IMR-90 (cell line): Measurements from ENCODE around the gene DCLRE1B. TPM values are rescaled to one million over a fixed set of nuclear protein-coding genes. Genes with fewer than 3 reads are reported as not detected.

Experiments
- ATAC-seq: fragments of 200-7000 bp; cut with Tn5 transposase; 2 replicates; pipeline ENCODE4 v1.9.1; 2020; ENCODE audit warnings: low read depth, mild to moderate bottlenecking, moderate library complexity
- BruUV-seq: library from RNA; stranded (reverse); fragments of 400-500 nt; replicated peaks from 2 replicates; lab custom pipeline; 2021; lab: Mats Ljungman, UMichigan
- CTCF ChIA-PET: fragments of 300-600 bp; formaldehyde crosslinking; extraction: SDS; loops from one replicate; lab custom pipeline; 2021; ENCODE audit warnings: antibody characterized with exemption; lab: Yijun Ruan, JAX
- POLR2A ChIA-PET: fragments of 300-600 bp; sonication (Branson Sonifier 250); formaldehyde crosslinking; loops from one replicate; lab custom pipeline; 2022; ENCODE audit warnings: antibody characterized with exemption; ENCODE audit not compliant: unreplicated experiment; lab: Charles Lee
- DNase-seq: peaks from one replicate; pipeline ENCODE4 v3.0.0; 2013
- H2AFZ ChIP-seq: replicated peaks from 2 replicates; pipeline ENCODE3; 2013; ENCODE audit warnings: low read length, mild to moderate bottlenecking; ENCODE audit not compliant: poor library complexity
- H2AK5ac ChIP-seq: 2 replicates; pipeline ENCODE4 v1.6.1; 2013; ENCODE audit warnings: low read depth, low read length, inconsistent platforms
- H2AK9ac ChIP-seq: replicated peaks from 2 replicates; pipeline ENCODE3; 2013; ENCODE audit warnings: mild to moderate bottlenecking, low read depth, low read length, moderate library complexity; ENCODE audit not compliant: poor library complexity
- H2BK120ac ChIP-seq: 2 replicates; pipeline ENCODE4 v1.6.1; 2013; ENCODE audit warnings: low read depth, low read length, inconsistent platforms
- H2BK15ac ChIP-seq: 3 replicates; pipeline ENCODE4 v1.6.1; 2013; ENCODE audit warnings: low read depth, low read length, inconsistent platforms
- H2BK20ac ChIP-seq: 2 replicates; pipeline ENCODE4 v1.6.1; 2013; ENCODE audit warnings: low read depth, mild to moderate bottlenecking, inconsistent platforms, low read length, moderate library complexity
- H2BK5ac ChIP-seq: 2 replicates; pipeline ENCODE4 v1.6.1; 2013; ENCODE audit warnings: mild to moderate bottlenecking, low read depth, low read length, inconsistent platforms; ENCODE audit not compliant: poor library complexity, severe bottlenecking
- H3K14ac ChIP-seq: replicated peaks from 2 replicates; pipeline ENCODE4 v1.6.1; 2013; ENCODE audit warnings: low read depth, low read length, inconsistent platforms
- H3K18ac ChIP-seq: 2 replicates; pipeline ENCODE4 v1.6.1; 2013; ENCODE audit warnings: low read depth, low read length, control low read depth
- H3K23ac ChIP-seq: 2 replicates; pipeline ENCODE4 v1.6.1; 2013; ENCODE audit warnings: low read depth, low read length, inconsistent platforms
- H3K27ac ChIP-seq: 2 replicates; pipeline ENCODE4 v1.5.1; 2013; ENCODE audit warnings: mild to moderate bottlenecking, control low read depth, low read length; ENCODE audit not compliant: insufficient read depth
- H3K27me3 ChIP-seq: 2 replicates; pipeline ENCODE4 v1.6.1; 2013; ENCODE audit warnings: low read length; ENCODE audit not compliant: control insufficient read depth, insufficient read depth
- H3K36me3 ChIP-seq: 2 replicates; pipeline ENCODE4 v1.6.1; 2013; ENCODE audit warnings: low read length, mixed read lengths; ENCODE audit not compliant: control insufficient read depth, insufficient read depth
- H3K4ac ChIP-seq: 2 replicates; pipeline ENCODE4 v1.6.1; 2013; ENCODE audit warnings: low read depth, low read length, inconsistent platforms
- H3K4me1 ChIP-seq: 2 replicates; pipeline ENCODE4 v1.6.1; 2013; ENCODE audit warnings: low read length, mixed read lengths; ENCODE audit not compliant: control insufficient read depth, insufficient read depth
- H3K4me2 ChIP-seq: 2 replicates; pipeline ENCODE4 v1.6.1; 2013; ENCODE audit warnings: low read depth, mild to moderate bottlenecking, control low read depth, low read length, moderate library complexity
- H3K4me3 ChIP-seq: 2 replicates; pipeline ENCODE4 v1.5.1; 2013; ENCODE audit warnings: low read depth, mild to moderate bottlenecking, control low read depth, low read length, moderate library complexity; ENCODE audit not compliant: insufficient read depth
- H3K56ac ChIP-seq: 2 replicates; pipeline ENCODE4 v1.6.1; 2013; ENCODE audit warnings: low read length, inconsistent platforms; ENCODE audit not compliant: insufficient read depth; ENCODE audit errors: extremely low read depth
- H3K79me1 ChIP-seq, 2 experiments: 2 replicates each; pipeline ENCODE4 v1.6.1; 2013; ENCODE audit warnings: low read length in 2 of 2, inconsistent platforms in 1 of 2, low read depth in 1 of 2
- H3K9ac ChIP-seq: 2 replicates; pipeline ENCODE4 v1.6.1; 2013; ENCODE audit warnings: low read depth, low read length, control low read depth
- H3K9me1 ChIP-seq: 2 replicates; pipeline ENCODE4 v1.6.1; 2013; ENCODE audit warnings: low read length, inconsistent platforms; ENCODE audit not compliant: insufficient read depth
- H3K9me3 ChIP-seq: 2 replicates; pipeline ENCODE4 v1.6.1; 2013; ENCODE audit warnings: low read length; ENCODE audit not compliant: control insufficient read depth, insufficient read depth
- H4K20me1 ChIP-seq: 2 replicates; pipeline ENCODE4 v1.6.1; 2013; ENCODE audit warnings: low read length, inconsistent platforms; ENCODE audit not compliant: insufficient read depth
- H4K5ac ChIP-seq: 2 replicates; pipeline ENCODE4 v1.6.1; 2013; ENCODE audit warnings: mild to moderate bottlenecking, low read depth, low read length, control low read depth
- H4K8ac ChIP-seq, 2 experiments: 2 replicates each; pipeline ENCODE4 v1.6.1; 2013; ENCODE audit warnings: low read depth in 2 of 2, low read length in 2 of 2, control low read depth in 1 of 2, inconsistent platforms in 1 of 2
- H4K91ac ChIP-seq: 2 replicates; pipeline ENCODE4 v1.6.1; 2013; ENCODE audit warnings: low read depth, low read length, inconsistent platforms; ENCODE audit not compliant: insufficient read depth
- FOS ChIP-seq: fragments of 150-350 bp; IDR thresholded peaks from 2 replicates; pipeline ENCODE4 v1.6.1; 2016; ENCODE audit warnings: low read depth, low read length
- MAZ ChIP-seq: IDR thresholded peaks from 2 replicates; pipeline ENCODE4 v1.6.1; 2012; ENCODE audit warnings: low read depth, mild to moderate bottlenecking, low read length, improper control_type of control experiment, moderate library complexity, borderline replicate concordance
- RAD21 ChIP-seq: IDR thresholded peaks from 2 replicates; pipeline ENCODE4 v1.6.1; 2012; ENCODE audit warnings: low read length, improper control_type of control experiment
- SMC3 ChIP-seq: fragments of 150-350 bp; IDR thresholded peaks from 2 replicates; pipeline ENCODE4 v1.6.1; 2016; ENCODE audit warnings: low read depth, mild to moderate bottlenecking, antibody characterized with exemption, low read length, moderate library complexity
- WGBS, 2 experiments: methylation state at CpG; one replicate each; pipeline versions ENCODE4 v1.1.5 to v1.1.7; 2013; ENCODE audit warnings: missing lambda C conversion rate in 2 of 2; ENCODE audit not compliant: insufficient read length in 1 of 2; ENCODE audit errors: extremely low coverage in 2 of 2; 5-methylcytosine and 5-hydroxymethylcytosine counted together
- dilution Hi-C: fragments of 300-500 bp; cut with HindIII; formaldehyde crosslinking; loops from one replicate; pipeline ENCODE4 v1.14.3; 2018; ENCODE audit warnings: low sequenced_read_pairs; ENCODE audit not compliant: unreplicated experiment
- in situ Hi-C: fragments of 300-500 bp; cut with MboI; formaldehyde crosslinking; loops from 3 replicates; pipeline ENCODE4 v1.14.3; 2019; ENCODE audit warnings: low sequenced_read_pairs, inconsistent platforms, mixed read lengths
- intact Hi-C: fragments of 100-400 bp; cut with micrococcal nuclease; formaldehyde crosslinking; loops from 2 replicates; pipeline ENCODE4 v1.10.0; 2022
- polyA plus RNA-seq, 3 experiments: library from polyadenylated mRNA; depleted of rRNA; stranded (reverse); fragments of >200 nt; gene quantifications; 2 replicates each; pipeline ENCODE4 v1.2.3, GENCODE V29; 2012; ENCODE audit warnings: low replicate concordance in 1 of 3
- total RNA-seq: library from RNA; depleted of rRNA; stranded (reverse); fragments of >200 nt; gene quantifications from 2 replicates; pipeline ENCODE4 v1.2.3, GENCODE V29; 2012
- TF ChIP-seq, protein P1 (sequence below): conservative IDR thresholded peaks from 2 replicates; pipeline ENCODE4 v1.5.1; 2012; ENCODE audit warnings: mild to moderate bottlenecking, low read depth, low read length, improper control_type of control experiment

DCLRE1B gene
- total and polyA plus RNA-seq, 2 of the 4 experiments (the other 2 are of a cell fraction) = 4.9 to 6.1 TPM

DNA sequence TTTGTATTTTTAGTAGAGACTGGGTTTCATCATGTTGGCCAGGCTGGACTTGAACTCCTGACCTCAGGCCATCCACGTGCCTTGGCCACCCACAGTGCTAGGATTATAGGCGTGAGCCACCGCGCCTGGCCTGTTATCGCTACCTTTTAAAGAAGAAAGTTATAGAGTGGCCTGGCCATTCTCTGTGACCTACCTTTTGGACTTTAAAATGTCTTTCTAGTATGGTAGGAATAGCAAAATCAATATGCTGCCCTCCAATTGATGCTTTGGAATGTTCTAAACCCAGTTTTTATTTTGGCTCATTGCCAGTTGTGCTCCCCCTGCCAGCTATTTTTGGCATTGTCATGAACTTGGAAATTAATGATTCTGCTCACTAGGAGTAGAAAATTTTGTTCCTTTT, 43.9 kb downstream of the DCLRE1B start:
- dilution Hi-C loops = no loop called here
- Histone ChIP-seq H3K79me1 (peaks cover 25 to 52% of the 10 kb centered on the region in 2 experiments), H3K4me3 (no peak overlapping the region), H3K23ac (no peak overlapping the region), H3K36me3 (peaks cover 8% of the 10 kb centered on the region; the same call in 1 of the 2 replicates), H4K20me1 (peaks cover 14% of the 10 kb centered on the region; the same call in 1 of the 2 replicates), H2BK15ac (no peak overlapping the region), H2AFZ (no peak overlapping the region), H4K8ac (no peak overlapping the region), H2AK5ac (no peak overlapping the region), H3K18ac (no peak overlapping the region), H3K27me3 (no peaks in the 10 kb centered on the region), H3K27ac (no peak overlapping the region), H3K4ac (no peak overlapping the region), H4K91ac (no peak overlapping the region), H3K9ac (no peak overlapping the region), H3K4me1 (peaks cover 7% of the 10 kb centered on the region), H3K56ac (no peak overlapping the region), H3K14ac (no peak overlapping the region), H3K4me2 (no peak overlapping the region), H2BK20ac (no peak overlapping the region), H4K5ac (no peak overlapping the region), H2AK9ac (no peak overlapping the region), H3K9me3 (no peaks in the 10 kb centered on the region), H3K9me1 (peaks cover 3% of the 10 kb centered on the region; the same call in 1 of the 2 replicates), H2BK120ac (no peak overlapping the region), H2BK5ac (no peak overlapping the region)
- no peak for ATAC-seq
- intact Hi-C loops = loop anchor here (5.0 kb wide), 1 partner anchor 112 kb away; no protein-coding TSS in a partner anchor
- WGBS, 2 experiments = 80% methylated on average over 3 of the region's 5 CpGs; no CpG with 5 or more reads in 1 of the 2 experiments
- CTCF ChIA-PET = interaction anchor here (0.6 to 1.5 kb wide), 4 partner anchors 10 to 1234 kb away, joined by 3 to 5 read pairs (median 3); no protein-coding TSS in a partner anchor
- BruUV-seq = no TSS peak
- in situ Hi-C loops = no loop called here
- TF ChIP-seq, protein P1, sequence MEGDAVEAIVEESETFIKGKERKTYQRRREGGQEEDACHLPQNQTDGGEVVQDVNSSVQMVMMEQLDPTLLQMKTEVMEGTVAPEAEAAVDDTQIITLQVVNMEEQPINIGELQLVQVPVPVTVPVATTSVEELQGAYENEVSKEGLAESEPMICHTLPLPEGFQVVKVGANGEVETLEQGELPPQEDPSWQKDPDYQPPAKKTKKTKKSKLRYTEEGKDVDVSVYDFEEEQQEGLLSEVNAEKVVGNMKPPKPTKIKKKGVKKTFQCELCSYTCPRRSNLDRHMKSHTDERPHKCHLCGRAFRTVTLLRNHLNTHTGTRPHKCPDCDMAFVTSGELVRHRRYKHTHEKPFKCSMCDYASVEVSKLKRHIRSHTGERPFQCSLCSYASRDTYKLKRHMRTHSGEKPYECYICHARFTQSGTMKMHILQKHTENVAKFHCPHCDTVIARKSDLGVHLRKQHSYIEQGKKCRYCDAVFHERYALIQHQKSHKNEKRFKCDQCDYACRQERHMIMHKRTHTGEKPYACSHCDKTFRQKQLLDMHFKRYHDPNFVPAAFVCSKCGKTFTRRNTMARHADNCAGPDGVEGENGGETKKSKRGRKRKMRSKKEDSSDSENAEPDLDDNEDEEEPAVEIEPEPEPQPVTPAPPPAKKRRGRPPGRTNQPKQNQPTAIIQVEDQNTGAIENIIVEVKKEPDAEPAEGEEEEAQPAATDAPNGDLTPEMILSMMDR = peak; percentile 40
- TF ChIP-seq FOS (no peak), RAD21 (peak; percentile 22; the same call in 1 of the 2 replicates), SMC3 (peak; percentile 52), MAZ (no peak)
- no peak for DNase-seq
- POLR2A ChIA-PET = interaction anchor here (0.6 to 1.1 kb wide), 4 partner anchors 9 to 37 kb away, joined by 3 to 14 read pairs (median 4); no protein-coding TSS in a partner anchor
